GM19438 (cell line): ENCODE data around the gene SLC22A2.
"Not testable (repeated sequence)": the region's sequence is repeated elsewhere in the genome, so short reads cannot be mapped to it uniquely, and the experiment has no call there.

Experiments used
- ATAC-seq: cut with Tn5 transposase; IDR thresholded peaks from one replicate; pipeline ENCODE4 v1.9.1; 2021; ENCODE audit warnings: low read depth; ENCODE audit not compliant: unreplicated experiment

SLC22A2 gene

GRCh38 chr6:160252073-160252813 is 6.4 kb downstream of the SLC22A2 start:
- ATAC-seq: no peak

GRCh38 chr6:160249671-160250070 is 8.9 kb downstream of the SLC22A2 start:
- no peak for ATAC-seq

DNA sequence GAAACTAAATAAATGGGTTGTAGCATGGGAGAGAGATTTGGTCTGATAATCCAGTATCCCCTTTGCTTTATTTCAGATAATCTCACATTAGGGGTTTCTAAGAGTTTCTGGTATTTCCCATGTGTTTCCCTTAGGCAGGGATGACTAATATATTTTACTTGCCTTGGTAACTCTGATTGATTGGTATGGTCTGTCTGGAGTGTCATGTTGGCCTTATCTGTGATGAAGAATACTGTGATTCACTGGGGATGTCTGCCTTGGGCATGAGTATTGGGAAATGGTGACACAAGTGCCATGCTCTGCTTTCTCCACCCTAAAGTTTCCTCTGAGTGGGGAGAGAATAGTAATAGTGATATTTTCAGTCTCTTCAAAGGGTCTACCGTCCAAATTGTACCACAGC is 10.1 kb downstream of the SLC22A2 start:
- ATAC-seq: no peak

GRCh38 chr6:160247457-160247883 is 11.2 kb downstream of the SLC22A2 start:
- ATAC-seq: no peak

GRCh38 chr6:160240691-160241084 is 17.9 kb downstream of the SLC22A2 start:
- no peak for ATAC-seq

DNA sequence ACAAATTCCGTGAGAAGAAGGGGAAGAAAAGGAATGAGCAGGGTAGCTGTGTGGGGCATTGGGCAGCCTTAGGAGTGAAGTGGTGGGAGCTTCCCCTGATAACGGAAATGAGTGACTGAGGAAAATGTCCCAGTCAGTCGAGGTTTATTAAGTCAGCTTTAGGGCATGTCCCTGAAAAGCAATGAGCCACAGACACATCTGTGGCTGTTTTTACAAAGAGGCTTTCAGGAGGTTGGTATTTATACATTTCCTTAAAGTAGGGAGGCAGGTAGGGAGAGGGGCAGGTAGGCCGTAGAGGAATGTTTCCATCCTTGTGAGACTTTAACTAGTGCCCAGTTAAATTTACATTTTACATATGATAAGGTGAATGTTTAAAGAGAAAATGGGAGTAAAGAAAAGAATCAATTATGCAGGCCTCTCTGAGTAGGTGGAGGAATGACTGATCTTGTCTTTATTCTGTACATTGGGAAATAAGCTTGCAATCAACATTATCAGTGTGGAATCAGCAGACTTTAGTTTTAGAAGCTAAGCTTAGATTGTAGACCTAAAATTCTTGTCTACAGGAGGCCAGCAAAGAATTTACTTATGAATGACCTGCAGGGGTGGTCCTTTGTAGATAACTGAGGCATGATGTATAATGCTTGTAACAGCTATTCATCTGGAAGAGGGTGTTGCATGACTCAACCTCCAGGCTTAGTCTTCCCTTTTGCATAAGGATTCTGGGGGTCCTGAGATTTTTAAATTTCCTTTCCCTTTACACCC is 18.5 kb downstream of the SLC22A2 start:
- no peak for ATAC-seq

DNA sequence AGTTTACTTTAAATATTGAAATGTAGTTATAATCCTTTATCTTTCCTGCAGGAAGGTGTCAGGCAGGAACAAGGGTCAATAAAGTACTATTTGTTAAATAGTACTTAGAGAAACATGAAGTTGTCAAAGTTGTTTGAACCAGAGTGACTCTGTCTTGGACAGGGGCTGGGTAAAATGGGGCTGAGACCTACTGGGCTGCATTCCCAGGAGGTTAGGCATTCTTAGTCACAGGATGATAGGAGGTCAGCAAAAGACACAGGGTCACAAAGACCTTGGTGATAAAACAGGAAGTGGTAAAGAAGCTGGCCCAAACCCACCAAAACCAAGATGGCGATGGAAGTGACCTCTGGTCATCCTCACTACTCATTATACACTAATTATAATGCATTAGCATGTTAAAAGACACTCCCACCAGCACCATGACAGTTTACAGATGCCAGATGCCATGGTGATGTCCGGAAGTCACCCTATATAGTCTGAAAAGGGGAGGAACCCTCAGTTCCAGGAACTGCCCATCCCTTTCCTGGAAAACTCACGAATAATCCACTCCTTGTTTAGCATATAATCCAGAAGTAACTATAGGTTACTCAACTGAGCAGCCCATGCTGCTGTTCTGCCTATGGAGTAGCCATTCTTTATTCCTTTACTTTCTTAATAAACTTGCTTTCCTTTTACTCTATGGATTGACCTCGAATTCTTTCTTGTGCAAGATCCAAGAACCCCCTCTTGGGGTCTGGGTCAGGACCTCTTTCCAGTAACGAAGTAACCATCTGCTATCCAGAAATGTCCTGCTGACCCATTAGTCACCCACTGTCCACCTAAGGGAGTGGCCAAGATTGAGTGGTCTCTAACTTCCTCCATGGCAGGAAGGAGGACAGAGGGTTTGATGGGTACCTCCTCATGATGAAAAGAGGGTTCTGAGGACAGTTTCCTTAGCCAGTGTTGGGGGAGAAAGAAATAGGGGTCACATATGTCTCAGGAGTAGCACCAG is 19.6 kb downstream of the SLC22A2 start:
- no peak for ATAC-seq

GRCh38 chr6:160238278-160238711 is 20.3 kb downstream of the SLC22A2 start:
- ATAC-seq: no peak

GRCh38 chr6:160237597-160238275 is 20.9 kb downstream of the SLC22A2 start:
- ATAC-seq: not testable (repeated sequence)

DNA sequence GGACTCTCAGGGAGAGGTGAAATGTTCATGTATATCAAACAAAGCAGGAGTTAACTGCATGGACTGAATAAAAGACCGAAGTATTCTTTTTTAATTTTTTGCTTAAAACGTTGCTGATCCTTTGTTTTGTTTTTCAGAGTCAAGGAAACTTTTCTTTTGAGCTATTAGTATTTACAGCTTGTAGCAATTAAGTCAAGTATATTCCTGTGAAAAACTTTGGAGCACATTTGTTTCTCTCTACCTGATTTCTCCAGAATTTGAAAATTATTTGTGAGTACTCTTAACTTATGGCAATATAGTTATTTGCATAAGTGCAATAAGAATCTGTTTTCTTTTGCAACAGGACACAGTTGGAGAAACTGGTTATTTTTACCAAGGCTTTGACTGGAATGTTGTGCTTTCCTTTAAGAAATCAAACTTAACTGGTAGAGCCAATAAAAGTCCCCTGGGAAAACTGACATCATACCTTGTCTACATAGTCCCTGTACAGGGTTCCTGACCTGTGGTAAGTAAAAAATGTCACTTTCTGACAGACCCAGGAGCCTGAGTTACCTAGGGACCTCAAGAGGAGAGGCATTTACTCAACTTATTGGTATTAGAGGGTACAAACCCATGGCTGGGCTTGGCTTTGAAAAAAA is 22.3 kb downstream of the SLC22A2 start:
- ATAC-seq: not testable (repeated sequence)

- ATAC-seq: not testable (repeated sequence)
Measured at GRCh38 chr6:160233950-160234640, 24.5 kb downstream of the SLC22A2 start.

DNA sequence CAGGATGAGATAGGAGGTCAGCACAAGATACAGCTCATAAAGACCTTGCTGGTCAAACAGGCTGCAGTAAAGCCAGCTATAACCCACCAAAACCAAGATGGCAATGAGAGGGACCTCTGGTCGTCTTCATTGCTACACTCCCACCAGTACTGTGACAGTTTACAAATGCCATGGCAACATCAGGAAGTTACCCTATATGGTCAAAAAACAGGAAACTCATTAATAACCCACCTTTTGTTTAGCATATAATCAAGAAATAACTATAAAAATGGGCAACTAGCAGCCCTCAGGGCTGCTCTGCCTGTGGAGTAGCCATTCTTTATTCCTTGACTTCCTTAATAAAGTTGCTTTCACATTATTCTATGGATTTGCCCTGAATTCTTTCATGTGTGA is 30.9 kb downstream of the SLC22A2 start:
- ATAC-seq: no peak

DNA sequence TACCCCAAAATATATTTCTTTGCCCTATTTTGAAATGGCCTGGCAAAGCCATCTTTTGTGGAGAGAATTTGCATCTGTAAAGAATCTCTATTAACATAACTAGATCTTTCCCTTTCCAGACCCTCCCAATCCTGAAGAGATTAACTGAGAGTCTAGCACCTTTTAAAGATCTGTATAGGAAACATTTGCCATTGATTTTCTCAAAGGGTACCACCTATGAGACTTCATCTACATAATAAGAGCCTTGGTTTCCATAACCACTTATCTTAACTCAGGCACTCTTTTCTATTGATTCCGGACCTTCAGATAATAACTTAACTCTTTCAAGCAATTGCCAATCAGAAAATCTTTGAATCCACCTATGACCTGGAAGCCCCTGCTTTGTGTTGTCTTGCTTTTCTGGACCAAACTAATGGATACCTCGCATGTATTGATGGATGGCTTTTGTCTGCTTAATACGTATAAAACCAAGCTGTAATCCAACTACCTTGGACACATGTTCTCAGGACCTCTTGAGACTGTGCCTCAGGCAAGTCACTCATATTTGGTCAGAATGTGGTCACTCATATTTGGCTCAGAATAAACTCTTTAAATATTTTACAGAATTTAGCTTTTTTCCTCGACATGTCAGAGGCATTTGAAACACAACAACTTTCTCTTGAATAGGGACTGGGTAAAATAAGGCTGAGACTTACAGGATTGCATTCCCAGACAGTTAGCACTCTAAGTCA is 31.4 kb downstream of the SLC22A2 start:
- no peak for ATAC-seq

GRCh38 chr6:160226118-160226591 is 32.5 kb downstream of the SLC22A2 start:
- no peak for ATAC-seq

GRCh38 chr6:160224639-160225237 is 33.9 kb downstream of the SLC22A2 start:
- no peak for ATAC-seq

GRCh38 chr6:160222491-160222890 is 36.1 kb downstream of the SLC22A2 start:
- ATAC-seq: no peak

- ATAC-seq: no peak
Measured at GRCh38 chr6:160221918-160222317, 36.7 kb downstream of the SLC22A2 start.

DNA sequence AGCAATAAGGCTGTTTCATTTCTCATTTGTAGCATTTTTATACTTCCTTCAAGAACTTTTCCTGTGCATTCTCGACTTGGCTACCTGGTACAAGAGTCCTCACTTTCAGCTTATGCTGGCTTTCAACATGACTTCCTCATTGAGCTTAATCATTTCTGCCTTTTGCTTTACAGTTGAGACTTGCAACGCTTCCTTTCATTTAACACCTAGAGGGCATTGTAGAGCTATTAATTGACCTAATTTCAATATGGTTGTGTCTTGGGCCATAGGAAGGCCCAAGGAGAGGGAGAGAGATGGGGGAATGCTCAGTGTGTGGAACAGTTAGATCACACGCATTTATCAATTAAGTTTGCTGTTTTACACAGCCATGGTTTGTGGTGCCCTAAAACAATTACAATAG is 37.2 kb downstream of the SLC22A2 start:
- ATAC-seq: no peak
